Left ventricle myocardium inferior (tissue), 1 donor: ENCODE measurements around the gene CDHR2. TPM values are rescaled to one million over a fixed set of nuclear protein-coding genes. Genes with fewer than 3 reads are reported as not detected.

Source experiments
- DNase-seq: peaks from one replicate; pipeline ENCODE4 v3.0.0-alpha.2; 2020
- H3K27ac ChIP-seq: fragments of 200-600 bp; replicated peaks from 2 replicates; pipeline ENCODE4 v1.8.0; 2021
- H3K27me3 ChIP-seq: fragments of 200-600 bp; 2 replicates; pipeline ENCODE4 v1.8.0; 2021; ENCODE audit warnings: low read depth
- H3K36me3 ChIP-seq: fragments of 200-600 bp; 2 replicates; pipeline ENCODE4 v1.8.0; 2021
- H3K4me1 ChIP-seq: fragments of 200-600 bp; 2 replicates; pipeline ENCODE4 v1.8.0; 2021
- H3K4me3 ChIP-seq: fragments of 200-600 bp; 2 replicates; pipeline ENCODE4 v1.8.0; 2021; ENCODE audit warnings: mild to moderate bottlenecking, moderate library complexity
- H3K9me3 ChIP-seq: fragments of 200-600 bp; replicated peaks from 2 replicates; pipeline ENCODE4 v1.8.0; 2021
- intact Hi-C: fragments of 100-400 bp; cut with micrococcal nuclease; formaldehyde crosslinking; loops from one replicate; pipeline ENCODE4 v1.11.0; 2022
- total RNA-seq: library from RNA; stranded (reverse); fragmentation: NEBNext Ultra II Directional; extraction: Animal tissue kit (Norgen Biotek cat#: 25700); gene quantifications from one replicate; pipeline ENCODE4 v1.2.1, GENCODE V29; 2021
- TF ChIP-seq, protein P1 (sequence below): fragments of 200-600 bp; IDR thresholded peaks from 2 replicates; pipeline ENCODE4 v1.8.0; 2021; ENCODE audit warnings: antibody characterized with exemption, mild to moderate bottlenecking, borderline replicate concordance
- donor health status: DM: no; HTN: yes; CAD: no; lungs with severe emphysema.

CDHR2 gene
- total RNA-seq, 1 donor from 2014 or later: 0.33 TPM

DNA sequence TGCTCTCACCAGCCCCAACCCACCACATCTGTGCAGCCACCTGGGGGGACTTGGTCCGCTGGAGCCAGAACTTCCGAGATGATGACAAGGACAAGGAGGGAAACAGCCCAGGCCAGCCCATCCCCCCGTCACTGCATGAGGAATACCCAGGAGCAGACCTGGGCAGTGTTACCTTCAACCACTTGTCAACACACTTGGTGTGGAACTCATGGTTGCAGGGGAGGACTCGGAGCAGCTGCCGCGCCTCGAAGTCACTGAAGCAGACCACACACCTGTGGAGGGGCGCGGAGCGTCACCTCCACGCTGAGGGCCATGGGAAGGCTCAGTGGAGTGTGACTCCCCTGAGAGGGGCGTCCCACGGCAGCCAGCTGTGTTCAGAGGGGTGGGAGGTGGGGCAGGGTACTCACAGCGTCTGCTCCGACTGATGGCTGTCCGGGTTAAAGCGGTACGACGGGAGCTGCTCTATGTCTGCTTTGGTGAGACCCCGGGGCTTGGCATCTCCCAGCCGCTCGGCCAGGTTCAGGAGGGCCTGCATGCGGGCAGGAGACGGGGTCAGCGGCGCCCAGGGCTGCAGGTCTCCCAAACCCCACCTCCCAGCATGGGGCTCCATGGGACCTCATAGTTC is 19.9 kb upstream of the CDHR2 start:
- no peak for DNase-seq

DNA sequence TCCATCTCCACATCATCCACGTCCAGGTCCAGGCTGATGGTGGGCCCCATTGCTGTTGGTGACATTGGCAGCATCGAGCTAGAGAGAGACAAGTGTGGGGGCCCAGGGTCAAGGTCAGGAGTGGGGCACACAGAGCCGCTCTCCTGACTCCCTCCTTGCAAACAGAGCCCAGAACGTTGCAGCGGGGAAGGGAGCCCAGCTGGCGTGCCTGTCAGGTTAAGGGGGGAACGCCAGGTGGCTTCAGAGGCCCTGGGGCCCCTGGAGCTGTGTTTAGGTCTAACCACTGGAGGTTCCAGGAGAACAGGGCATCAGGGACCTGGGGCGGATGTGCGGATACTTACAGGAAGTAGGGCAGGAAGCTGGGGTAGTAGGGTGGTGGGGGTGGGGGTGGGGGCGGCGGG is 19.4 kb upstream of the CDHR2 start:
- Histone ChIP-seq H3K4me1 (peaks cover 63% of the 10 kb centered on the region), H3K9me3 (no peaks in the 10 kb centered on the region), H3K4me3 (no peak overlapping the region), H3K27ac (no peak overlapping the region), H3K27me3 (no peaks in the 10 kb centered on the region), H3K36me3 (peaks cover 48% of the 10 kb centered on the region)
- no peak for DNase-seq
- intact Hi-C loops: no loop called here
- TF ChIP-seq, protein P1, sequence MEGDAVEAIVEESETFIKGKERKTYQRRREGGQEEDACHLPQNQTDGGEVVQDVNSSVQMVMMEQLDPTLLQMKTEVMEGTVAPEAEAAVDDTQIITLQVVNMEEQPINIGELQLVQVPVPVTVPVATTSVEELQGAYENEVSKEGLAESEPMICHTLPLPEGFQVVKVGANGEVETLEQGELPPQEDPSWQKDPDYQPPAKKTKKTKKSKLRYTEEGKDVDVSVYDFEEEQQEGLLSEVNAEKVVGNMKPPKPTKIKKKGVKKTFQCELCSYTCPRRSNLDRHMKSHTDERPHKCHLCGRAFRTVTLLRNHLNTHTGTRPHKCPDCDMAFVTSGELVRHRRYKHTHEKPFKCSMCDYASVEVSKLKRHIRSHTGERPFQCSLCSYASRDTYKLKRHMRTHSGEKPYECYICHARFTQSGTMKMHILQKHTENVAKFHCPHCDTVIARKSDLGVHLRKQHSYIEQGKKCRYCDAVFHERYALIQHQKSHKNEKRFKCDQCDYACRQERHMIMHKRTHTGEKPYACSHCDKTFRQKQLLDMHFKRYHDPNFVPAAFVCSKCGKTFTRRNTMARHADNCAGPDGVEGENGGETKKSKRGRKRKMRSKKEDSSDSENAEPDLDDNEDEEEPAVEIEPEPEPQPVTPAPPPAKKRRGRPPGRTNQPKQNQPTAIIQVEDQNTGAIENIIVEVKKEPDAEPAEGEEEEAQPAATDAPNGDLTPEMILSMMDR: no peak

More for the DNA sequence above, 19.9 kb upstream of the CDHR2 start:
- TF ChIP-seq, protein P1: no peak
- Histone ChIP-seq H3K9me3 (no peaks in the 10 kb centered on the region), H3K27me3 (no peaks in the 10 kb centered on the region), H3K27ac (no peak overlapping the region), H3K36me3 (peaks cover 48% of the 10 kb centered on the region), H3K4me3 (no peak overlapping the region), H3K4me1 (peaks cover 58% of the 10 kb centered on the region)
- intact Hi-C loops: no loop called here

DNA sequence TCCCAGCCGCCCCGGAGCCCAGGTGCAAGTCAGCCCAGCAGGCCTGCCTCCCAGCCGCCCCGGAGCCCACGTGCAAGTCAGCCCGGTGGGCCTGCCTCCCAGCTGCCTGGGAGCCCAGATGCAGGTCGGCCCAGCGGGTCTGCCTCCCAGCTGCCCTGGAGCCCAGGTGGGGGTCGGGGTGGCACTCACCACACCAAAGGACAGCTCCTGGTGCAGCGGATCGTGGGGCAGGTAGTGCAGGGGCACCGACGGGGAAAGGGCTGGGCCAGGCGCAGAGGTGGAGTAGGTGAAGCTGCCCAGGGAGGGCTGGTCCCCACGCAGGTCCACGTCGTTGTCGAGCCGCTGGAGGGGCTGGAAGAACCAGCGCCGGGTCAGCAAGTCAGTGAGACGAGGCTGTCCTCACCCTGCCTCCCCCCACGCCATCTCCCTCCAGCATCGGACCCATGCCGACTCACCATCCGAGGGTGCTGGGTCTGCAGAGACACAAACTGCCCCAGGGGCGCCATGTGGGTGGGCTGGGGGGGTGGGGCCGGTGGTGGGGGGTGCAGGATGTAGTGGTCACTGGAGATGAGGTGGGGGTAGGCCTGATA is 18.7 kb upstream of the CDHR2 start:
- Histone ChIP-seq H3K27ac (no peak overlapping the region), H3K36me3 (peaks cover 48% of the 10 kb centered on the region), H3K27me3 (no peaks in the 10 kb centered on the region), H3K9me3 (no peaks in the 10 kb centered on the region), H3K4me1 (peaks cover 70% of the 10 kb centered on the region), H3K4me3 (no peak overlapping the region)
- DNase-seq: no peak
- intact Hi-C loops: no loop called here
- TF ChIP-seq, protein P1: no peak

DNA sequence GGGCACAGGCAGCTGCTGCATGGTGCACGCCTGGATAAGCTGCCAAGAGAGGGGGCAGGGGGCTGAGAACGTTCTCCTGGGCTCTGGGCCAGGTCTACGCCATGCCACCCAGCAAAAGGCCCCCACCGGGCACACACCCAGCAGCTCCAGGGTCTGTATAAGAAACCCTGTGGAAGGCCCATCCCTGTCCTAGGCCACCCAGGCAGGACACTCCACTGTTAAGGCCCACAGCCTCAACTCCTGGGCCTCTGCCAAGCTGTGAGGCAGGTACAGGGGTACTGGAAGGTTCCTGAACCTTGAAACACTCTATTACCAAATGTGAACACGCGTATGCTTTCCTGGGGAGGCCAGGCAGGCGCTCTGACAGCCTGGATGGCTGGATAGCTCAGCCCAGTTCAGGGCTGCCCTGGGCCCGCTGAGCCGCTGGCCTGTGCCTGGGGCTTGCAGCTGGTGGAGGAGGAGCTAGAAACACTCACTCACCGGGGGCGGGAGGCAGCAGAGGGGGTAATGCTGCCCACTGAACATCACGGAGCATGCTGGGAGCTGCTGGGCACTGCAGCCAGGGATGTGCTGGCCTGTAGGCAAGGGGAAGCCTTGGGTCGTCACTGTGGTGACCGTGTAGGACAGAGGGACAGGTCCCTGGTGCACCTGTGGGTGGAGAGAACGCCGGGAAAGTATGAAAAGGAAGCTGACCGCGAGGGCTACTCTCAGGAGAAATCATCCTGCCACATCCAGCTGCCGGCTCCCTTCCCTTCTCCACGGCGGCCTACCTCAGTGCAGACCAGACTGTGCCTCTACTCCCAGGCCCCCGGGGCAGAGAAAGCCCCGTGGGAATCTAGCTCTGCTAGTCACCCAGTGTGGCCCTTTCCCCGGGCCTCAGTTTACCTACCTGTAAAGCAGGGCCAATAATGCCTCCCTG is 17.9 kb upstream of the CDHR2 start:
- TF ChIP-seq, protein P1: no peak
- Histone ChIP-seq H3K27ac (peak overlapping the region; percentile 100), H3K9me3 (no peaks in the 10 kb centered on the region), H3K27me3 (no peaks in the 10 kb centered on the region), H3K4me3 (no peak overlapping the region), H3K36me3 (peaks cover 48% of the 10 kb centered on the region), H3K4me1 (peaks cover 78% of the 10 kb centered on the region)
- intact Hi-C loops: no loop called here
- no peak for DNase-seq

DNA sequence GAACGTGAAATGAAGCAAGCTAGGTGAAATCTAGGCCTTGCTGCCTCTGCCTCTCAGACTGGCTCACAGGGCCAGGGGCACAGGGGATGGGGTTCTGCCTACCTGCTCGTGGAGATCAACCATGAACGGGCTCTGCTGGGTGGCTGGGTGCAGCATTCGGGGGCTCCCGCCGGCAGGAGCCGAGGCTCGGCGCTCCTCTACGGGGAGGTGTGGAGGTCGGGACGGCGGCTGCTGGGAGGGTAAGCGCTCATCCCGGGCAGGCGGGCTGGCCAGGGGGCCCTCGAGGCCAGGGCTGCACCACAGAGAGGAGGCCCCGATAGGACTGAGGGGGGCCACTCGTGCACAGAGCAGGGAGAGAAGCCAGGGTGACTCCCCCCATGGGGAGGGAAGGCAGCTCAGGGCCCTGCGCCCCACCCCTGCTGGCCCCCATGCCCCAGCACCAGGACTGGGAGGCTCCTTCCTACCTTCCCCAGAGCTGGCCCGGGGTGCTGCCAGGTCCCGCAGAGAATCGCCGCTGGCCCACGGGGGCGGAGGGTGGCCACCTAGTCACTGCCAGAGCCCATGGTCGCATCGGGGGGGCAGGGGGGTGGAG is 17.1 kb upstream of the CDHR2 start:
- DNase-seq: no peak
- no peaks in the 10 kb centered on the region for H3K27me3 ChIP-seq
- no peak overlapping the region for H3K4me3 ChIP-seq
- peaks cover 85% of the 10 kb centered on the region for H3K4me1 ChIP-seq
- H3K36me3 ChIP-seq: peaks cover 48% of the 10 kb centered on the region
- peak overlapping the region; percentile 100 for H3K27ac ChIP-seq
- intact Hi-C loops: no loop called here
- TF ChIP-seq, protein P1: no peak
- no peaks in the 10 kb centered on the region for H3K9me3 ChIP-seq
